ENCODE results near the gene SERINC2. TPM values are rescaled to one million over a fixed set of nuclear protein-coding genes. Genes with fewer than 3 reads are reported as not detected.

Gene SERINC2
- total and polyA plus RNA-seq, 2 of the 8 experiments (the other 6 are each of a cell fraction or from before 2014, with no cell fraction given) = 31.4 to 60.0 TPM

DNA sequence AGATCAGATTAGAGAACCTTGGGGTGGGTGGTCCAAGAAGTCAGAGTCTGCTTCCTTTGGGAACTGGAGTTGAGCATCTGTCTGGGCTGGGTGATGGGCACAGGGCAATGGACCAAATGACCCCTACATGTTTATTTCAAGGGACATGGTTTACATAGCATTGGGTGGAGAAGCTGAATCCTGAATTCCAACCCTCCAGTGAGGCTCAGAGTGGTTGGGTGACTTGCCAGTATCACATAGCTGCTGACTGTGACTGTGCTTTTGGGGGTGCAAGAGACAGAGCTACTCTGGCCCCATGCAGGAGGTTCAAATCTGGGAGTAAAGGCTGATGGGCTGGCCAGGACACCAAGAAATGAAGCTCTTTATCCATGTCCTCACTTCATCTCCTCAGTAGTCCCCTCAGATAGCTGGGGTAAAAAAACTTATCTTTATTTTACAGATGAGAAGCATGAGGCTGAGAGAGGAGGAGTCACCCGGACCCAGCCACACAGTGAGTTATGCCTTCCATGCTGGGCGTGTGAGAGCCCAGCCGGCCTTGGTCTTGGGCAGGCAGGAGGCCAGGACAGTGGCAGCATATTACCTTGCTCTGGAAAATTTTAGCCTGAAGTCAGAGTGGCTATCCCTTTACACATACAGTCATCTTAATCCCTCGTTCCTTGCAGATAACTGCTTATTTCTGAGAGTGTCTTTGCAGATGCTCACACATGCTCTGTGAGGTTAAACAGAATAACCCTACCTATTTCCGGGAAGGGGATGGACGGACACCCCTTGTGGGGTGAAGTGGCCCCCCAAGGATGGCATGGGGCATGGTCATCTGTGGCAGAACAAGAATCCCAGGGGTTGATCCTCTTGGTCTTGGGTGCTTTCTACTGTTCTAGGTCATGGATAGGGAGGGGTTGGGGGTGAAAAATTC, 2.8 kb upstream of the SERINC2 start (continued):
- no peak for TF ChIP-seq CEBPB (IDR thresholded peaks at IDR 0.05; ENCODE audit: low read depth, low read length)
- TF ChIP-seq POLR2AphosphoS5 (IDR thresholded peaks at IDR 0.05; ENCODE audit: low read depth, low read length) = no peak
- TF ChIP-seq KDM1A (IDR thresholded peaks at IDR 0.05; ENCODE audit: borderline replicate concordance, low read length) = no peak
- TF ChIP-seq HDAC2 (IDR thresholded peaks at IDR 0.05; ENCODE audit: borderline replicate concordance in 1 of 2, low read depth in 2 of 2, low read length in 2 of 2) = no peak
- TF ChIP-seq POLR2A (IDR thresholded peaks at IDR 0.05; ENCODE audit: control extremely low read depth in 1 of 2, low read depth in 2 of 2, low read length in 2 of 2) = no peak
- TF ChIP-seq RFX5 (IDR thresholded peaks at IDR 0.05; ENCODE audit: borderline replicate concordance, low read depth, low read length) = no peak
- no peak for TF ChIP-seq SP1 (IDR thresholded peaks at IDR 0.05; ENCODE audit: low read depth, low read length)
- no peak for TF ChIP-seq EZH2 (IDR thresholded peaks at IDR 0.05; ENCODE audit: low read depth, low read length, severe bottlenecking)
